Coronary artery (tissue), 2 donors: Measurements from ENCODE around the gene SEMA3A.
"Not testable (repeated sequence)": the region's sequence is repeated elsewhere in the genome, so short reads cannot be mapped to it uniquely, and the experiment has no call there.

Source experiments
- DNase-seq: peaks from one replicate; pipeline ENCODE4 v3.0.0-alpha.2; 2017; ENCODE audit warnings: low spot score
- H3K27ac ChIP-seq, 2 donors: fragments of 200-600 bp; sonication (generic); one replicate each; pipeline ENCODE4 v1.5.1; 2016 to 2019
- H3K4me3 ChIP-seq: fragments of 200-600 bp; sonication (generic); 2 replicates; pipeline ENCODE4 v1.5.1; 2016; ENCODE audit warnings: mild to moderate bottlenecking, moderate library complexity
- CTCF ChIP-seq: fragments of 200-600 bp; sonication (generic); IDR thresholded peaks from one replicate; pipeline ENCODE4 v1.5.1; 2019; ENCODE audit warnings: antibody characterized with exemption

The SEMA3A gene

GRCh38 chr7:84230491-84230890 is 35.9 kb upstream of the SEMA3A start:
- TF ChIP-seq CTCF, result no peak
- H3K4me3 ChIP-seq, result no peak overlapping the region
- H3K27ac ChIP-seq, result no peak overlapping the region
- no peak for DNase-seq

- no peak overlapping the region for H3K4me3 ChIP-seq
- DNase-seq, result no peak
- no peak overlapping the region for H3K27ac ChIP-seq
- no peak for TF ChIP-seq CTCF
Measured at GRCh38 chr7:84228526-84228925, 33.9 kb upstream of the SEMA3A start.

DNA sequence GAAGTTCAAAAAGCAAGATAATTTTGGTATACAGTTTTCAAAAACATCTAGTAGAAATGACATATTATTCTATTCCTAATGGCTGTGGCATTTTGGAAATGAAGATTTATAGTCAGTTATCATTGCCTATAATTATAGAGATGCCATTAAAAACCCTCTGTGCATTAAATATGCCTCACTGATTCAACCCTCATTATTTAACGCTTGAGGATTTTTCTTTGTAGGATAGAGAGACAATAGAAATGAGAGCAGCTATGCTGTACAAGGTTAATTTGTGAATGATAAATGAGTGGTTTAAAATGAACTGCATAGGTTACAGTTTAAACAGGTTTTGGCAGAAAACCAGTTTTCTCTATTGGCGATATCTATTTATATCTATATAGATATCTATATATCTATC is 32.2 kb upstream of the SEMA3A start:
- TF ChIP-seq CTCF, result no peak
- H3K27ac ChIP-seq, result no peak overlapping the region
- no peak overlapping the region for H3K4me3 ChIP-seq
- no peak for DNase-seq

GRCh38 chr7:84224505-84224904 is 29.9 kb upstream of the SEMA3A start:
- Histone ChIP-seq H3K4me3 (no peak overlapping the region), H3K27ac (no peak overlapping the region)
- DNase-seq, result no peak
- TF ChIP-seq CTCF, result no peak

DNA sequence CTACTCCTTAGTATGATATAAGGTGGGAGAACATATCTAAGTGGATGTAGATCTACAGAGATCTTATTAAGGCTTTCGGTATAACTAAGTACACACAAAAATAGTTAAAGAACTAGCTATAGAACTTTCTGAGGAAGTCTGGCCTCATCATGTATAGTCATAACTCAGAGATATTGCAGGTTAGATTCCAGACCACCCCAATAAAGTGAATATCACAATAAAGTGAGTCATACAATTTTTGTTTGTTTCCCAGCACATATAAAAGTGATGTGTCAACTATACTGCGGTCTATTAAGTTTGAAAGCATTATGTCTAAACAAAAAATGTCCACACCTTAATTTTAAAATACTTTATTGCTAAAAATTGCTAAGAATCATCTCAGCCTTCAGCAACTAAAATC is 24.7 kb upstream of the SEMA3A start:
- DNase-seq, result no peak
- no peak for TF ChIP-seq CTCF
- Histone ChIP-seq H3K27ac (no peak overlapping the region), H3K4me3 (no peak overlapping the region)

DNA sequence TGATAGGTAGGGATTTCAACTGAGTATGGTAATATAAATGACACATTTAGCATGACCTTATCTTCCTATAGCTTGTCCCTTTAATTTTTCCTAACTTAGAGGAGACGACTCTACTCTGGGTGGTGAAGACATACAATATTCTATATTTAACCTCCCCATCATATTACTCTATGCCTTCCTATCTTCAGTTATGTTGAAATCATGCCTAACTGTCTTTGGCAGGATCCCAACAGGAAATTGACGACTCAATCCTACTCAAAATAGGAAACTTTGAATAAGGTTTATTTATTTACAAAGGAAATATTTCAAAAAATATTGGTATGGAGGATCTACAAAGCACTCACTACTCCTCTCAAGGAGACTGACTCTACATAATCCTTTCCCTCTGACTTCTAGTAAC is 24.1 kb upstream of the SEMA3A start:
- Histone ChIP-seq H3K4me3 (no peak overlapping the region), H3K27ac (no peak overlapping the region)
- no peak for DNase-seq
- no peak for TF ChIP-seq CTCF

GRCh38 chr7:84216472-84216871 is 21.9 kb upstream of the SEMA3A start:
- no peak for DNase-seq
- H3K4me3 ChIP-seq, result no peak overlapping the region
- H3K27ac ChIP-seq, result no peak overlapping the region
- no peak for TF ChIP-seq CTCF

- not testable (repeated sequence) for DNase-seq, H3K4me3 ChIP-seq, H3K27ac ChIP-seq
Measured at GRCh38 chr7:84214757-84215156, 20.2 kb upstream of the SEMA3A start.
